Uterus (tissue), 2 donors: ENCODE measurements around the gene SNX12.

ENCODE experiments used
- POLR2A ChIP-seq, 2 donors: fragments of 450-650 bp; IDR thresholded peaks; one replicate each; pipeline ENCODE4 v1.6.1; 2016; ENCODE audit warnings: antibody characterized with exemption in 2 of 2, mild to moderate bottlenecking in 1 of 2, moderate library complexity in 1 of 2
- TF ChIP-seq, protein P1 (sequence below), 4 experiments: fragments of 200-600 bp in 2 of 4; fragments of 450-650 bp in 2 of 4; sonication (generic) in 2 of 4; IDR thresholded peaks; one replicate each; pipeline ENCODE4 v1.5.1; 2016 to 2019; ENCODE audit warnings: antibody characterized with exemption in 4 of 4, mild to moderate bottlenecking in 2 of 4, moderate library complexity in 1 of 4

DNA sequence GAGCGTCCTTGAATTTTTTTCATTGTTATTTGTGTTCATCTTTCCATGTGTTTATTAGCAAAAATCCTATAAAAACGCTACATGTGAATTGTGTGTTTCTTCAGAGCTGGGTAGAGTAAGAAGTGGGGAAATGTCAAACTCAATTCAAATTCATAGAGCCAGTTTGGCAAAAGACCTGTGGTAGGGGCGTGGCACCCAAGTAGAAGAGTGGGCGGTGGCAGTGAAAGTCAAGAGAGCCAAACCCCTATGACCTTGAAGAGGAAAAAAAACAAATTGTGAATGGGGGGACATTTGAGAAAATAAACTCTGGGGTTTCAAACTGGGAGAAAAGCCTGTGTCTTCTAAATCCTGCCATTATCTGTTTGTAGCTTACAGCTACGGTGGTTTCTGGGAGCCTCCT, 23.1 kb upstream of the SNX12 start:
- TF ChIP-seq, protein P1, sequence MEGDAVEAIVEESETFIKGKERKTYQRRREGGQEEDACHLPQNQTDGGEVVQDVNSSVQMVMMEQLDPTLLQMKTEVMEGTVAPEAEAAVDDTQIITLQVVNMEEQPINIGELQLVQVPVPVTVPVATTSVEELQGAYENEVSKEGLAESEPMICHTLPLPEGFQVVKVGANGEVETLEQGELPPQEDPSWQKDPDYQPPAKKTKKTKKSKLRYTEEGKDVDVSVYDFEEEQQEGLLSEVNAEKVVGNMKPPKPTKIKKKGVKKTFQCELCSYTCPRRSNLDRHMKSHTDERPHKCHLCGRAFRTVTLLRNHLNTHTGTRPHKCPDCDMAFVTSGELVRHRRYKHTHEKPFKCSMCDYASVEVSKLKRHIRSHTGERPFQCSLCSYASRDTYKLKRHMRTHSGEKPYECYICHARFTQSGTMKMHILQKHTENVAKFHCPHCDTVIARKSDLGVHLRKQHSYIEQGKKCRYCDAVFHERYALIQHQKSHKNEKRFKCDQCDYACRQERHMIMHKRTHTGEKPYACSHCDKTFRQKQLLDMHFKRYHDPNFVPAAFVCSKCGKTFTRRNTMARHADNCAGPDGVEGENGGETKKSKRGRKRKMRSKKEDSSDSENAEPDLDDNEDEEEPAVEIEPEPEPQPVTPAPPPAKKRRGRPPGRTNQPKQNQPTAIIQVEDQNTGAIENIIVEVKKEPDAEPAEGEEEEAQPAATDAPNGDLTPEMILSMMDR (IDR thresholded peaks at IDR 0.05) = no peak
- no peak for TF ChIP-seq POLR2A (IDR thresholded peaks at IDR 0.05)
